H1 (cell line): ENCODE measurements around the gene C11orf42. TPM values are rescaled to one million over a fixed set of nuclear protein-coding genes. Genes with fewer than 3 reads are reported as not detected.

Source experiments
- CTCF ChIA-PET: fragments of 300-600 bp; sonication (Branson Sonifier 250); formaldehyde crosslinking; loops from one replicate; lab custom pipeline; 2021; ENCODE audit not compliant: partially characterized antibody; lab: Charles Lee
- POLR2A ChIA-PET: fragments of 300-600 bp; sonication (Branson Sonifier 250); formaldehyde crosslinking; loops from one replicate; lab custom pipeline; 2021; ENCODE audit warnings: inconsistent platforms; ENCODE audit not compliant: partially characterized antibody; lab: Charles Lee
- DNase-seq, 2 experiments: peaks; one replicate each; pipeline versions ENCODE4 v3.0.0 to v3.0.0-alpha.2; 2010 to 2022; ENCODE audit warnings: low spot score in 2 of 2, low read depth in 1 of 2, mixed read lengths in 1 of 2
- FAIRE-seq: peaks from 2 replicates; lab custom pipeline; 2011; peaks lifted over from hg19 to GRCh38; lab: Jason Lieb, UNC
- H2AFZ ChIP-seq: 2 replicates; pipeline ENCODE4 v1.8.1; 2012; ENCODE audit warnings: low read length, inconsistent platforms
- H2AK5ac ChIP-seq: 2 replicates; pipeline ENCODE4 v1.6.1; 2013; ENCODE audit warnings: low read depth, low read length
- H2BK120ac ChIP-seq: replicated peaks from 2 replicates; pipeline ENCODE3; 2013; ENCODE audit warnings: low read depth, low read length, inconsistent platforms
- H2BK12ac ChIP-seq: 2 replicates; pipeline ENCODE4 v1.6.1; 2013; ENCODE audit warnings: low read depth, low read length
- H2BK15ac ChIP-seq: 2 replicates; pipeline ENCODE4 v1.6.1; 2013; ENCODE audit warnings: low read length
- H2BK20ac ChIP-seq: 2 replicates; pipeline ENCODE4 v1.6.1; 2013; ENCODE audit warnings: low read length
- H2BK5ac ChIP-seq: 2 replicates; pipeline ENCODE4 v1.6.1; 2013; ENCODE audit warnings: low read depth, low read length
- H3K14ac ChIP-seq: 2 replicates; pipeline ENCODE4 v1.6.1; 2013; ENCODE audit warnings: inconsistent platforms; ENCODE audit not compliant: insufficient read length
- H3K18ac ChIP-seq: 2 replicates; pipeline ENCODE4 v1.6.1; 2013; ENCODE audit warnings: low read length; ENCODE audit errors: extremely low read depth
- H3K23ac ChIP-seq: 2 replicates; pipeline ENCODE4 v1.6.1; 2013; ENCODE audit warnings: inconsistent platforms; ENCODE audit not compliant: insufficient read length
- H3K23me2 ChIP-seq: 2 replicates; pipeline ENCODE4 v1.6.1; 2013; ENCODE audit warnings: low read depth, low read length
- H3K27ac ChIP-seq: 2 replicates; pipeline ENCODE4 v1.6.1; 2011; ENCODE audit warnings: low read depth, low read length, inconsistent platforms
- H3K27me3 ChIP-seq, 4 experiments: replicated peaks in 1 of 4; 1 replicate in 1 of 4; 2 replicates in 3 of 4; pipeline versions ENCODE4 v1.6.1 to v1.8.1; 2011 to 2013; ENCODE audit warnings: low read length in 3 of 4, mild to moderate bottlenecking in 3 of 4, inconsistent platforms in 2 of 4, mixed read lengths in 2 of 4, moderate library complexity in 1 of 4; ENCODE audit not compliant: control insufficient read depth in 3 of 4, insufficient read depth in 3 of 4; ENCODE audit errors: extremely low read depth in 1 of 4
- H3K36me3 ChIP-seq, 4 experiments: 2 replicates each; pipeline versions ENCODE4 v1.6.1 to v1.8.1; 2011 to 2013; ENCODE audit warnings: mild to moderate bottlenecking in 4 of 4, low read length in 3 of 4, moderate library complexity in 2 of 4, control low read depth in 1 of 4, inconsistent platforms in 1 of 4; ENCODE audit not compliant: insufficient read depth in 4 of 4, control insufficient read depth in 2 of 4
- H3K4ac ChIP-seq: replicated peaks from 2 replicates; pipeline ENCODE3; 2013; ENCODE audit warnings: low read length, low read depth, mixed read lengths, inconsistent platforms; ENCODE audit not compliant: insufficient read length
- H3K4me1 ChIP-seq, 4 experiments: replicated peaks in 1 of 4; 1 replicate in 1 of 4; 2 replicates in 3 of 4; pipeline versions ENCODE4 v1.6.1 to v1.8.1; 2011 to 2013; ENCODE audit warnings: low read length in 3 of 4, inconsistent platforms in 2 of 4, mixed read lengths in 1 of 4; ENCODE audit not compliant: insufficient read depth in 4 of 4, control insufficient read depth in 3 of 4
- H3K4me2 ChIP-seq, 2 experiments: 2 replicates each; pipeline versions ENCODE4 v1.6.1 to v1.8.1; 2011 to 2013; ENCODE audit warnings: low read depth in 2 of 2, low read length in 2 of 2, control low read depth in 1 of 2, inconsistent platforms in 1 of 2, mild to moderate bottlenecking in 1 of 2; ENCODE audit not compliant: insufficient read depth in 1 of 2
- H3K4me3 ChIP-seq, 4 experiments: fragments of 200-600, 300-600 bp in 1 of 4; sonication (generic), shearing (Covaris generic), sonication (Bioruptor Twin) in 1 of 4; 2 replicates each; pipeline versions ENCODE4 v1.5.1 to v1.8.1; 2011 to 2016; ENCODE audit warnings: low read length in 4 of 4, low read depth in 3 of 4, control low read depth in 2 of 4, inconsistent platforms in 2 of 4, mild to moderate bottlenecking in 2 of 4, mixed read lengths in 1 of 4, moderate library complexity in 1 of 4; ENCODE audit not compliant: insufficient read depth in 2 of 4; ENCODE audit errors: extremely low read depth in 1 of 4
- H3K56ac ChIP-seq: replicated peaks from 2 replicates; pipeline ENCODE3; 2013; ENCODE audit warnings: low read depth, mild to moderate bottlenecking, mixed read lengths, low read length, inconsistent platforms; ENCODE audit not compliant: insufficient read length
- H3K79me1 ChIP-seq: 2 replicates; pipeline ENCODE4 v1.6.1; 2013; ENCODE audit warnings: low read depth, low read length, control low read depth
- H3K79me2 ChIP-seq, 2 experiments: 2 replicates each; pipeline versions ENCODE4 v1.6.1 to v1.8.1; 2012 to 2013; ENCODE audit warnings: low read length in 2 of 2, mild to moderate bottlenecking in 2 of 2, inconsistent platforms in 1 of 2; ENCODE audit not compliant: insufficient read depth in 2 of 2, control insufficient read depth in 1 of 2
- H3K9ac ChIP-seq, 4 experiments: replicated peaks in 1 of 4; 1 replicate in 1 of 4; 2 replicates in 3 of 4; pipeline versions ENCODE4 v1.6.1 to v1.8.1; 2011 to 2013; ENCODE audit warnings: low read depth in 3 of 4, low read length in 3 of 4, control low read depth in 2 of 4, mild to moderate bottlenecking in 2 of 4, moderate library complexity in 2 of 4, inconsistent platforms in 1 of 4; ENCODE audit errors: extremely low read depth in 1 of 4
- H3K9me3 ChIP-seq, 2 experiments: 2 replicates each; pipeline versions ENCODE4 v1.6.1 to v1.8.1; 2012 to 2013; ENCODE audit warnings: mild to moderate bottlenecking in 2 of 2, moderate library complexity in 2 of 2, control low read depth in 1 of 2, inconsistent platforms in 1 of 2, low read depth in 1 of 2, low read length in 1 of 2, mixed read lengths in 1 of 2; ENCODE audit not compliant: insufficient read depth in 2 of 2
- H4K20me1 ChIP-seq, 2 experiments: replicated peaks in 1 of 2; 2 replicates each; pipeline versions ENCODE3 to v1.8.1; 2011 to 2013; ENCODE audit warnings: inconsistent platforms in 2 of 2, low read length in 2 of 2, mild to moderate bottlenecking in 1 of 2; ENCODE audit not compliant: insufficient read depth in 2 of 2, control insufficient read depth in 1 of 2
- H4K5ac ChIP-seq: 2 replicates; pipeline ENCODE4 v1.6.1; 2013; ENCODE audit warnings: low read length, low read depth, mixed read lengths, inconsistent platforms; ENCODE audit not compliant: insufficient read length
- H4K8ac ChIP-seq: 2 replicates; pipeline ENCODE4 v1.8.0; 2013; ENCODE audit warnings: mild to moderate bottlenecking, moderate library complexity, low read length, inconsistent platforms; ENCODE audit not compliant: insufficient read depth; ENCODE audit errors: extremely low read depth
- H4K91ac ChIP-seq: replicated peaks from 2 replicates; pipeline ENCODE3; 2013; ENCODE audit warnings: low read length, mixed read lengths, inconsistent platforms; ENCODE audit not compliant: insufficient read length
- ASH2L ChIP-seq: fragments of 200-600, 300-600 bp; sonication (generic); IDR thresholded peaks from one replicate; pipeline ENCODE4 v1.7.1; 2017; ENCODE audit warnings: low read length
- BRCA1 ChIP-seq: IDR thresholded peaks from 2 replicates; pipeline ENCODE4 v1.6.1; 2012; ENCODE audit warnings: low read depth, low read length, improper control_type of control experiment
- CHD1 ChIP-seq: IDR thresholded peaks from 2 replicates; pipeline ENCODE4 v1.6.1; 2012; ENCODE audit warnings: low read depth, low read length, improper control_type of control experiment
- CTBP2 ChIP-seq: IDR thresholded peaks from 2 replicates; pipeline ENCODE4 v1.7.0; 2011; ENCODE audit warnings: borderline replicate concordance, mild to moderate bottlenecking, moderate library complexity, mixed read lengths, low read length; ENCODE audit not compliant: insufficient read depth, insufficient read length
- JUND ChIP-seq: IDR thresholded peaks from 2 replicates; pipeline ENCODE4 v1.6.1; 2011; ENCODE audit warnings: mild to moderate bottlenecking, improper control_type of control experiment, low read length
- KDM4A ChIP-seq: IDR thresholded peaks from one replicate; pipeline ENCODE4 v1.7.1; 2012; ENCODE audit warnings: low read depth, mild to moderate bottlenecking, moderate library complexity, low read length, inconsistent platforms; ENCODE audit not compliant: severe bottlenecking
- PHF8 ChIP-seq: fragments of 200-600 bp; sonication (generic); conservative IDR thresholded peaks from 2 replicates; pipeline ENCODE4 v1.7.1; 2012; ENCODE audit warnings: low read depth, mild to moderate bottlenecking, inconsistent platforms, low read length, moderate library complexity
- RBBP5 ChIP-seq: IDR thresholded peaks from 2 replicates; pipeline ENCODE4 v1.7.1; 2012; ENCODE audit warnings: low read depth, mild to moderate bottlenecking, inconsistent platforms, low read length, moderate library complexity, borderline replicate concordance
- RFX5 ChIP-seq: IDR thresholded peaks from 2 replicates; pipeline ENCODE4 v1.6.1; 2011; ENCODE audit warnings: low read depth, low read length, improper control_type of control experiment, borderline replicate concordance
- RNF2 ChIP-seq: fragments of 200-900, 300-1000 bp; sonication (generic); IDR thresholded peaks from 2 replicates; pipeline ENCODE4 v1.7.1; 2016; ENCODE audit warnings: borderline replicate concordance, low read depth, mild to moderate bottlenecking, antibody characterized with exemption, low read length; ENCODE audit not compliant: poor library complexity, severe bottlenecking; ENCODE audit errors: missing control alignments
- SP2 ChIP-seq: IDR thresholded peaks from 2 replicates; pipeline ENCODE4 v1.6.1; 2012; ENCODE audit warnings: mild to moderate bottlenecking, low read length, inconsistent platforms
- SP4 ChIP-seq: IDR thresholded peaks from 2 replicates; pipeline ENCODE4 v1.6.1; 2012; ENCODE audit warnings: low read length, inconsistent platforms
- USF2 ChIP-seq: IDR thresholded peaks from 2 replicates; pipeline ENCODE4 v1.6.1; 2011; ENCODE audit warnings: low read length, improper control_type of control experiment
- WGBS, 2 experiments: shearing (Covaris generic) in 1 of 2; methylation state at CpG; one replicate each; pipeline versions ENCODE4 v1.1.6 to v1.1.7; 2013 to 2015; ENCODE audit warnings: low lambda C conversion rate in 2 of 2, mixed read lengths in 2 of 2, inconsistent platforms in 1 of 2, low coverage in 1 of 2, missing lambda C conversion rate in 1 of 2; ENCODE audit not compliant: insufficient replicate concordance in 2 of 2, insufficient coverage in 1 of 2, insufficient read length in 1 of 2; ENCODE audit errors: extremely low coverage in 1 of 2, missing lambda C conversion rate in 1 of 2; 5-methylcytosine and 5-hydroxymethylcytosine counted together
- polyA plus RNA-seq, 7 experiments: library from polyadenylated mRNA; depleted of rRNA in 3 of 7; stranded (reverse) in 5 of 7; unstranded in 2 of 7; fragments of >200 nt in 5 of 7; fragments of 200-250 nt in 2 of 7; gene quantifications; 1 replicate in 5 of 7; 2 replicates in 1 of 7; 4 replicates in 1 of 7; pipeline versions ENCODE4 v1.2.1 to v1.2.3, GENCODE V29; 2011 to 2013; ENCODE audit warnings: missing spikeins in 2 of 7, mixed read lengths in 2 of 7
- total RNA-seq: library from RNA; stranded (reverse); fragmentation: NEBNext Ultra II Directional; extraction: Animal tissue kit (Norgen Biotek cat#: 25700); gene quantifications from 2 replicates; pipeline ENCODE4 v1.2.1, GENCODE V29; 2021

The C11orf42 gene
- total and polyA plus RNA-seq, 2 of the 8 experiments (the other 6 are each of a cell fraction or from before 2014, with no cell fraction given): not detected

DNA sequence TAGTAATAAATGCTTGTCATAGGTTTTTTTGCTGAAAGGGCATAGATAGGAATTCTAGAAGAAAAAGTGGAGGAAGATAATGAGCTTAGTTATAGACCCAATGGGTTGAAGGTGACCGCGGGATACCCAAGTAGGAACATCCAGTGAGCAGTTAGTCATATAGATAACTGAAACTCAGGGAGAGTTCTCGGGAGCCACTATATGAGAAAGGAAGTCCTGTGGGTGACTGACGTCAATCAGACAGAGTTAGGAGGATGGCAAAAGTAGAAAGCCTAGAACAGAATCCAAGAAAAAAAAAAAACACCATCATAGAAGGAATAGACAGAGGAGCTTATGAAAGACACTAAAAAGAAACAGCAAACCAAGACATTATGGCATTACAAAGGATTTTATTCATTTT is 31.9 kb downstream of the C11orf42 start:
- H3K14ac ChIP-seq: no peak overlapping the region
- no peak overlapping the region for H2BK20ac ChIP-seq
- peaks cover 9% of the 10 kb centered on the region for H3K23me2 ChIP-seq
- no peak overlapping the region for H3K56ac ChIP-seq
- H3K9ac ChIP-seq: no peak overlapping the region
- H4K91ac ChIP-seq: no peak overlapping the region
- H2AFZ ChIP-seq: no peak overlapping the region
- H2BK120ac ChIP-seq: no peak overlapping the region
- peaks cover 2% of the 10 kb centered on the region; the same call in 1 of the 2 replicates for H3K79me1 ChIP-seq
- no peak overlapping the region for H3K4ac ChIP-seq
- 95% methylated on average over 4 of the region's 4 CpGs; no CpG with 5 or more reads in 1 of the 2 experiments for WGBS, 2 experiments
- FAIRE-seq (no peak), DNase-seq (no peak)
- no peak overlapping the region for H2BK5ac ChIP-seq
- H2BK12ac ChIP-seq: no peak overlapping the region
- no peak overlapping the region for H4K8ac ChIP-seq
- ChIA-PET CTCF (interaction anchor here (0.6 to 7.1 kb wide), 10 partner anchors 9 to 209 kb away, joined by 3 to 51 read pairs (median 5); partner anchors contain the start of gene CCKBR), POLR2A (interaction anchor here (0.5 to 1.2 kb wide), 2 partner anchors 23 to 115 kb away, joined by 3 read pairs; no protein-coding TSS in a partner anchor)
- no peak overlapping the region for H3K23ac ChIP-seq
- no peak overlapping the region for H3K27ac ChIP-seq
- no peak overlapping the region for H2AK5ac ChIP-seq
- no peaks in the 10 kb centered on the region for H3K36me3 ChIP-seq
- H3K27me3 ChIP-seq: 0 out of 7 replicates have a peak, but pooled peaks cover 0 to 2% (median 0%) of the 10 kb centered on the region in 4 experiments
- no peaks in the 10 kb centered on the region for H3K9me3 ChIP-seq
- H3K79me2 ChIP-seq: peaks cover 3 to 20% of the 10 kb centered on the region in 2 experiments; a peak in 3 of 4 replicates
- H3K4me2 ChIP-seq: no peak overlapping the region
- H4K20me1 ChIP-seq: peaks cover 0 to 2% of the 10 kb centered on the region in 2 experiments
- no peak overlapping the region for H3K18ac ChIP-seq
- H4K5ac ChIP-seq: no peak overlapping the region
- peaks cover 0 to 5% (median 2%) of the 10 kb centered on the region in 4 experiments; a peak in 2 of 7 replicates for H3K4me1 ChIP-seq
- no peak overlapping the region for H2BK15ac ChIP-seq
- no peak overlapping the region for H3K4me3 ChIP-seq
- TF ChIP-seq USF2 (no peak), RNF2 (no peak), SP4 (no peak), CHD1 (no peak), JUND (no peak), PHF8 (no peak), RFX5 (no peak), BRCA1 (no peak), KDM4A (no peak), RBBP5 (no peak), CTBP2 (no peak), ASH2L (no peak), SP2 (no peak)
